Upper lobe of left lung (tissue), 6 donors: ENCODE measurements around the gene PSMB3. TPM values are rescaled to one million over a fixed set of nuclear protein-coding genes. Genes with fewer than 3 reads are reported as not detected.

Source experiments
- ATAC-seq, 2 donors: fragments of 200-7000 bp; cut with Tn5 transposase; one replicate each; pipeline ENCODE4 v1.9.1; 2022; ENCODE audit warnings: mild to moderate bottlenecking in 2 of 2, moderate library complexity in 2 of 2; ENCODE audit not compliant: low FRiP score in 2 of 2
- DNase-seq, 2 donors: peaks; one replicate each; pipeline ENCODE4 v3.0.0-alpha.2; 2019 to 2020
- H3K27ac ChIP-seq, 4 donors: fragments of 200-600 bp; sonication (generic); one replicate each; pipeline ENCODE4 v1.5.1; 2016 to 2019
- H3K27me3 ChIP-seq, 4 donors: fragments of 200-600 bp; sonication (generic); one replicate each; pipeline ENCODE4 v1.5.1; 2017 to 2019
- H3K36me3 ChIP-seq, 4 donors: fragments of 200-600 bp; sonication (generic); one replicate each; pipeline ENCODE4 v1.5.1; 2016 to 2019
- H3K4me1 ChIP-seq, 4 donors: fragments of 200-600 bp; sonication (generic); one replicate each; pipeline ENCODE4 v1.5.1; 2018 to 2019
- H3K4me3 ChIP-seq, 4 donors: fragments of 200-600 bp; sonication (generic); one replicate each; pipeline ENCODE4 v1.5.1; 2017 to 2019; ENCODE audit warnings: mild to moderate bottlenecking in 2 of 4, moderate library complexity in 1 of 4
- H3K9me3 ChIP-seq, 4 donors: fragments of 200-600 bp; sonication (generic); one replicate each; pipeline ENCODE4 v1.5.1; 2018 to 2019
- CTCF ChIP-seq, 6 experiments: fragments of 450-650 bp in 4 of 6; fragments of 200-600 bp in 2 of 6; sonication (generic) in 2 of 6; IDR thresholded peaks; one replicate each; pipeline ENCODE4 v1.5.1; 2016 to 2019; ENCODE audit warnings: antibody characterized with exemption in 6 of 6
- EP300 ChIP-seq, 4 donors: sonication (generic); formaldehyde crosslinking; IDR thresholded peaks; one replicate each; pipeline ENCODE4 v1.5.1; 2017; ENCODE audit warnings: antibody characterized with exemption in 4 of 4, control low read depth in 2 of 4
- POLR2A ChIP-seq, 4 donors: fragments of 450-650 bp; IDR thresholded peaks; one replicate each; pipeline ENCODE4 v1.5.1; 2016 to 2017; ENCODE audit warnings: antibody characterized with exemption in 4 of 4, mild to moderate bottlenecking in 2 of 4
- POLR2AphosphoS5 ChIP-seq, 2 donors: sonication (generic); formaldehyde crosslinking; IDR thresholded peaks; one replicate each; pipeline ENCODE4 v1.5.1; 2017; ENCODE audit warnings: antibody characterized with exemption in 2 of 2
- WGBS, 2 donors: methylation state at CpG; one replicate each; pipeline ENCODE4 v1.1.5; 2017 to 2018; 5-methylcytosine and 5-hydroxymethylcytosine counted together
- total RNA-seq, 6 donors: library from RNA; depleted of rRNA in 4 of 6; stranded (reverse); fragments of >200 nt in 4 of 6; gene quantifications; one replicate each; pipeline versions ENCODE4 v1.1.0 to v1.2.1, GENCODE V29; 2016 to 2021
- donor health status: DM: no; HTN: no; CAD: no; lungs with moderate emphysema.
- donor health status: DM: no; HTN: yes; CAD: no; lungs with severe emphysema.

The PSMB3 gene
- total RNA-seq, 6 donors from 2014 or later = 61.8 to 157 (median 79.2) TPM

GRCh38 chr17:38762231-38762630 is 9.7 kb downstream of the PSMB3 start:
- no peak for ATAC-seq
- Histone ChIP-seq H3K36me3 (peaks cover 17 to 99% (median 86%) of the 10 kb centered on the region in 4 donors), H3K27me3 (no peaks in the 10 kb centered on the region), H3K9me3 (no peaks in the 10 kb centered on the region), H3K4me3 (no peak overlapping the region), H3K4me1 (no peaks in the 10 kb centered on the region), H3K27ac (no peak overlapping the region)
- WGBS, 2 donors = 85 to 97% methylated on average over 3 of the region's 3 CpGs
- DNase-seq = no peak
- no peak for TF ChIP-seq POLR2AphosphoS5 (IDR thresholded peaks at IDR 0.05)

- Histone ChIP-seq H3K4me1 (peaks cover 0 to 8% (median 0%) of the 10 kb centered on the region in 4 donors), H3K27me3 (no peaks in the 10 kb centered on the region), H3K4me3 (no peak overlapping the region), H3K27ac (no peak overlapping the region), H3K9me3 (no peaks in the 10 kb centered on the region), H3K36me3 (peaks cover 20 to 99% (median 79%) of the 10 kb centered on the region in 4 donors)
- ATAC-seq = no peak
- DNase-seq = no peak
- 85 to 95% methylated on average over 5 of the region's 5 CpGs for WGBS, 2 donors
- TF ChIP-seq CTCF (IDR thresholded peaks at IDR 0.05) (no peak), POLR2AphosphoS5 (IDR thresholded peaks at IDR 0.05) (no peak), EP300 (IDR thresholded peaks at IDR 0.05) (no peak), POLR2A (IDR thresholded peaks at IDR 0.05) (no peak)
These were observed 13.8 kb downstream of the PSMB3 start for GRCh38 chr17:38766341-38766740.

GRCh38 chr17:38768417-38768816 is 15.9 kb downstream of the PSMB3 start:
- no peak overlapping the region for H3K4me3 ChIP-seq
- no peak overlapping the region for H3K27ac ChIP-seq
- no peaks in the 10 kb centered on the region for H3K9me3 ChIP-seq
- H3K36me3 ChIP-seq = peaks cover 14 to 99% (median 76%) of the 10 kb centered on the region in 4 donors
- DNase-seq = peak in 1 of 2 donors; percentile 54
- WGBS, 2 donors = 29 to 49% methylated on average over 6 of the region's 6 CpGs
- H3K4me1 ChIP-seq = peaks cover 0 to 8% (median 0%) of the 10 kb centered on the region in 4 donors
- H3K27me3 ChIP-seq = no peaks in the 10 kb centered on the region
- ATAC-seq = no peak
- TF ChIP-seq EP300 (IDR thresholded peaks at IDR 0.05) = no peak
- TF ChIP-seq CTCF (IDR thresholded peaks at IDR 0.05) = no peak
- TF ChIP-seq POLR2AphosphoS5 (IDR thresholded peaks at IDR 0.05) = no peak
- TF ChIP-seq POLR2A (IDR thresholded peaks at IDR 0.05) = no peak

GRCh38 chr17:38773258-38773657 is 20.7 kb downstream of the PSMB3 start:
- TF ChIP-seq POLR2A (IDR thresholded peaks at IDR 0.05) (no peak), EP300 (IDR thresholded peaks at IDR 0.05) (no peak), CTCF (IDR thresholded peaks at IDR 0.05) (no peak), POLR2AphosphoS5 (IDR thresholded peaks at IDR 0.05) (no peak)
- DNase-seq = no peak
- peaks cover 0 to 8% (median 0%) of the 10 kb centered on the region in 4 donors for H3K4me1 ChIP-seq
- H3K27me3 ChIP-seq = no peaks in the 10 kb centered on the region
- peaks cover 30 to 100% (median 86%) of the 10 kb centered on the region in 4 donors for H3K36me3 ChIP-seq
- H3K9me3 ChIP-seq = no peaks in the 10 kb centered on the region
- no peak for ATAC-seq
- H3K4me3 ChIP-seq = no peak overlapping the region
- H3K27ac ChIP-seq = no peak overlapping the region

- Histone ChIP-seq H3K27me3 (no peaks in the 10 kb centered on the region), H3K9me3 (no peaks in the 10 kb centered on the region), H3K4me1 (no peaks in the 10 kb centered on the region), H3K27ac (no peak overlapping the region), H3K36me3 (peaks cover 45 to 100% (median 96%) of the 10 kb centered on the region in 4 donors), H3K4me3 (no peak overlapping the region)
- no peak for DNase-seq
- WGBS, 2 donors = 83 to 87% methylated on average over 7 of the region's 7 CpGs
- no peak for TF ChIP-seq POLR2AphosphoS5 (IDR thresholded peaks at IDR 0.05)
- no peak for TF ChIP-seq EP300 (IDR thresholded peaks at IDR 0.05)
- no peak for TF ChIP-seq CTCF (IDR thresholded peaks at IDR 0.05)
- no peak for TF ChIP-seq POLR2A (IDR thresholded peaks at IDR 0.05)
- ATAC-seq = no peak
These were observed 25.2 kb downstream of the PSMB3 start for GRCh38 chr17:38777641-38778250.
